ENCODE results near the gene KCNK17. TPM values are rescaled to one million over a fixed set of nuclear protein-coding genes. Genes with fewer than 3 reads are reported as not detected.

The KCNK17 gene
- not detected in 2 replicates for total RNA-seq (2014; rRNA removed; shearing (Covaris generic))

GRCh38 chr6:39314273-39314795 is at the start of gene KCNK17:
TSS of gene KCNK17 (minus strand) at chr6:39314419. CDS start at chr6:39314320, 99 bp downstream.
- DNase-seq (ENCODE audit: low read depth) = no peak

GRCh38 chr6:39363280-39363679 is 49.1 kb upstream of the KCNK17 start:
- no peak for DNase-seq (ENCODE audit: low read depth)

GRCh38 chr6:39362487-39362865 is 48.3 kb upstream of the KCNK17 start:
- DNase-seq (ENCODE audit: low read depth) = peak; percentile 50

- DNase-seq (ENCODE audit: low read depth) = peak; percentile 84
Observed at GRCh38 chr6:39361657-39362486, 47.7 kb upstream of the KCNK17 start.

- no peak for DNase-seq (ENCODE audit: low read depth)
Observed at GRCh38 chr6:39360378-39360777, 46.2 kb upstream of the KCNK17 start.

- peak; percentile 65 for DNase-seq (ENCODE audit: low read depth)
Observed at GRCh38 chr6:39357998-39358686, 43.9 kb upstream of the KCNK17 start.

- DNase-seq (ENCODE audit: low read depth) = no peak
Observed at GRCh38 chr6:39353698-39354315, 39.6 kb upstream of the KCNK17 start.

GRCh38 chr6:39350723-39351505 is 36.7 kb upstream of the KCNK17 start:
- DNase-seq (ENCODE audit: low read depth) = no peak

- DNase-seq (ENCODE audit: low read depth) = no peak
Observed at GRCh38 chr6:39348740-39349139, 34.5 kb upstream of the KCNK17 start.

GRCh38 chr6:39347906-39348585 is 33.8 kb upstream of the KCNK17 start:
- DNase-seq (ENCODE audit: low read depth) = peak; percentile 71

- DNase-seq (ENCODE audit: low read depth) = no peak
Observed at GRCh38 chr6:39347206-39347605, 33.0 kb upstream of the KCNK17 start.

- no peak for DNase-seq (ENCODE audit: low read depth)
Observed at GRCh38 chr6:39344821-39345280, 30.6 kb upstream of the KCNK17 start.

GRCh38 chr6:39343396-39343870 is 29.2 kb upstream of the KCNK17 start:
- DNase-seq (ENCODE audit: low read depth) = no peak

GRCh38 chr6:39342692-39343395 is 28.6 kb upstream of the KCNK17 start:
- DNase-seq (ENCODE audit: low read depth) = no peak

- DNase-seq (ENCODE audit: low read depth) = no peak
Observed at GRCh38 chr6:39341937-39342336, 27.7 kb upstream of the KCNK17 start.

GRCh38 chr6:39341352-39341751 is 27.1 kb upstream of the KCNK17 start:
- no peak for DNase-seq (ENCODE audit: low read depth)

GRCh38 chr6:39339868-39340550 is 25.8 kb upstream of the KCNK17 start:
- DNase-seq (ENCODE audit: low read depth) = no peak

GRCh38 chr6:39339096-39339867 is 25.1 kb upstream of the KCNK17 start:
- DNase-seq (ENCODE audit: low read depth) = no peak

- DNase-seq (ENCODE audit: low read depth) = no peak
Observed at GRCh38 chr6:39338397-39338796, 24.2 kb upstream of the KCNK17 start.
